ENCODE data around the gene RALGPS1. TPM values are rescaled to one million over a fixed set of nuclear protein-coding genes. Genes with fewer than 3 reads are reported as not detected.

Gene RALGPS1
- total RNA-seq, 2 experiments from 2014 or later, result 14.1 to 14.4 TPM

DNA sequence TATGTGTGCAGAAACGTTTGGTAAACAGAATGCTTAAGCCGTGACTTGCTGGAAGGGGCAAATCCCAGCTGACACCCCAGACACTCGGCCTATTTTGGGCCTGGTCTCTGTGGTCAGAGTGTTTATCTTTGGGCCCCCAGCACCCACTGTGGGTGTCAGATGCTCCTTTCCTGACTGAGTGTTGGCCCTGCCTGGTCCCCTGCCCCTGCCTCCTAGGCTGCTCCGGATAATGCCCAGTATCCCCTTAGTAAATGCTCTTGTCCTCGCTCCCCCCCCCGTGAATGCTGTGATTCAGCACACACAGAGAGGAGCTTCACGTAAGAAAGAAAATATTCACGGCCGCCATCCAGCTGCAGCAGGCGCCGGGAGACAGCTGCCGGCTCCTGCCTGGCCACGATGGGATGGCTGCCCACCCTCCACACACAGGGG is 219.2 kb downstream of the RALGPS1 start:
- H3K4me2 ChIP-seq (ENCODE audit: low read length), result no peak overlapping the region
- ChIA-PET CTCF (ENCODE audit: unreplicated experiment) (no interaction called here), POLR2A (interaction anchor here (0.6 kb wide), 1 partner anchor 225 kb away, joined by 3 read pairs; no protein-coding TSS in a partner anchor)
- no peaks in the 10 kb centered on the region for H4K20me1 ChIP-seq (ENCODE audit: insufficient read depth, low read length)
- no peak overlapping the region for H2AFZ ChIP-seq (ENCODE audit: low read length)
- H3K4me3 ChIP-seq (ENCODE audit: low read depth, low read length, poor library complexity, severe bottlenecking), result no peak overlapping the region
- no peaks in the 10 kb centered on the region for H3K9me3 ChIP-seq (ENCODE audit: low read length)
- BruUV-seq (replicated peaks), result no TSS peak
- H3K27ac ChIP-seq (ENCODE audit: low read depth, low read length, poor library complexity, severe bottlenecking), result no peak overlapping the region
- DNase-seq (ENCODE audit: low spot score), result no peak
- H3K9me2 ChIP-seq (ENCODE audit: insufficient read depth, low read length), result no peaks in the 10 kb centered on the region
- no peaks in the 10 kb centered on the region for H3K36me3 ChIP-seq (ENCODE audit: insufficient read depth, low read length)
- H3K79me2 ChIP-seq (ENCODE audit: insufficient read depth, low read depth, low read length), result no peaks in the 10 kb centered on the region
- intact Hi-C loops (cut with micrococcal nuclease; ENCODE audit: unreplicated experiment), result no loop called here
- H3K4me1 ChIP-seq (ENCODE audit: insufficient read depth, low read length, poor library complexity, severe bottlenecking), result no peaks in the 10 kb centered on the region
- TF ChIP-seq, protein P1, sequence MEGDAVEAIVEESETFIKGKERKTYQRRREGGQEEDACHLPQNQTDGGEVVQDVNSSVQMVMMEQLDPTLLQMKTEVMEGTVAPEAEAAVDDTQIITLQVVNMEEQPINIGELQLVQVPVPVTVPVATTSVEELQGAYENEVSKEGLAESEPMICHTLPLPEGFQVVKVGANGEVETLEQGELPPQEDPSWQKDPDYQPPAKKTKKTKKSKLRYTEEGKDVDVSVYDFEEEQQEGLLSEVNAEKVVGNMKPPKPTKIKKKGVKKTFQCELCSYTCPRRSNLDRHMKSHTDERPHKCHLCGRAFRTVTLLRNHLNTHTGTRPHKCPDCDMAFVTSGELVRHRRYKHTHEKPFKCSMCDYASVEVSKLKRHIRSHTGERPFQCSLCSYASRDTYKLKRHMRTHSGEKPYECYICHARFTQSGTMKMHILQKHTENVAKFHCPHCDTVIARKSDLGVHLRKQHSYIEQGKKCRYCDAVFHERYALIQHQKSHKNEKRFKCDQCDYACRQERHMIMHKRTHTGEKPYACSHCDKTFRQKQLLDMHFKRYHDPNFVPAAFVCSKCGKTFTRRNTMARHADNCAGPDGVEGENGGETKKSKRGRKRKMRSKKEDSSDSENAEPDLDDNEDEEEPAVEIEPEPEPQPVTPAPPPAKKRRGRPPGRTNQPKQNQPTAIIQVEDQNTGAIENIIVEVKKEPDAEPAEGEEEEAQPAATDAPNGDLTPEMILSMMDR (conservative IDR thresholded peaks at IDR 0.05; ENCODE audit: low read length), result no peak
- no peak for TF ChIP-seq EZH2phosphoT487 (IDR thresholded peaks at IDR 0.05; ENCODE audit: borderline replicate concordance, low read depth, low read length)

DNA sequence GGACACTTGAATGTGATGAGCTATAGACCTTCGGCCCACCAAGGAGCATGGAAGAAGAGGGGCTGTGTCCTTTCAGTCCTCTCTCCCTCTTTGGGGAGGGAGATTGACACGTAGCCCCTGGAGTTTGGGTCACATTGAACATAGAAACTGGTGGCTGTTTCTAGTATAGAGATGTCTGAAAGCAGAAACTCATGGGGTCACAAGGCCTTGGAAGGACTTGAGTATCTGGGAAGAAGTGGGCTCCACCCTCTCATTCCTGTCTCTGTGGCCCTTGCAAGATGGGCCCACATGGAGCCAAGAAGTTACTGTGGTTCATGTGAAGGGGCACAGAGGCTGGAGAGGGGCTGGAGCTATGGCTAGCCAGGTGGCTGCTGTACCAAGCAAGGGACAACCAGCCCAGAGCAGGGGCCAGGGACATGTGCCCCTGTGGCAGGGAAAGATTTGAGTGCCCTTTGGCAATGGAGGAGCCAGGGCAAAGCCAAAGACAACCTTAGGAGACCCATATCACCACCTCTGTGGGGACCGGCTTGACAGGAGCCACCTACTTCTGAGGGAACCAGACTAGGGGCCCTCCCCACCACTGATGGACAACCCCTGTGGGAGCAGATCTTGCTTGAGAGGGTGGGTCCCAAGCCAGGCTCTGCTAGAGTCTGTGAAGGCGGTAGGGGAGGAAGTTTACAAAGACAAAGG is 220.6 kb downstream of the RALGPS1 start:
- no peak for TF ChIP-seq EZH2phosphoT487 (IDR thresholded peaks at IDR 0.05; ENCODE audit: borderline replicate concordance, low read depth, low read length)
- TF ChIP-seq, protein P1 (conservative IDR thresholded peaks at IDR 0.05; ENCODE audit: low read length), result no peak
- intact Hi-C loops (cut with micrococcal nuclease; ENCODE audit: unreplicated experiment), result no loop called here
- Histone ChIP-seq H2AFZ (ENCODE audit: low read length) (no peak overlapping the region), H3K9me2 (ENCODE audit: insufficient read depth, low read length) (no peaks in the 10 kb centered on the region), H3K79me2 (ENCODE audit: insufficient read depth, low read depth, low read length) (no peaks in the 10 kb centered on the region), H4K20me1 (ENCODE audit: insufficient read depth, low read length) (no peaks in the 10 kb centered on the region), H3K4me1 (ENCODE audit: insufficient read depth, low read length, poor library complexity, severe bottlenecking) (no peaks in the 10 kb centered on the region), H3K27ac (ENCODE audit: low read depth, low read length, poor library complexity, severe bottlenecking) (no peak overlapping the region), H3K4me3 (ENCODE audit: low read depth, low read length, poor library complexity, severe bottlenecking) (no peak overlapping the region), H3K9me3 (ENCODE audit: low read length) (no peaks in the 10 kb centered on the region), H3K36me3 (ENCODE audit: insufficient read depth, low read length) (no peaks in the 10 kb centered on the region), H3K4me2 (ENCODE audit: low read length) (no peak overlapping the region)
- POLR2A ChIA-PET, result no interaction called here
- BruUV-seq (replicated peaks), result no TSS peak
- no peak for DNase-seq (ENCODE audit: low spot score)
- CTCF ChIA-PET (ENCODE audit: unreplicated experiment), result no interaction called here

DNA sequence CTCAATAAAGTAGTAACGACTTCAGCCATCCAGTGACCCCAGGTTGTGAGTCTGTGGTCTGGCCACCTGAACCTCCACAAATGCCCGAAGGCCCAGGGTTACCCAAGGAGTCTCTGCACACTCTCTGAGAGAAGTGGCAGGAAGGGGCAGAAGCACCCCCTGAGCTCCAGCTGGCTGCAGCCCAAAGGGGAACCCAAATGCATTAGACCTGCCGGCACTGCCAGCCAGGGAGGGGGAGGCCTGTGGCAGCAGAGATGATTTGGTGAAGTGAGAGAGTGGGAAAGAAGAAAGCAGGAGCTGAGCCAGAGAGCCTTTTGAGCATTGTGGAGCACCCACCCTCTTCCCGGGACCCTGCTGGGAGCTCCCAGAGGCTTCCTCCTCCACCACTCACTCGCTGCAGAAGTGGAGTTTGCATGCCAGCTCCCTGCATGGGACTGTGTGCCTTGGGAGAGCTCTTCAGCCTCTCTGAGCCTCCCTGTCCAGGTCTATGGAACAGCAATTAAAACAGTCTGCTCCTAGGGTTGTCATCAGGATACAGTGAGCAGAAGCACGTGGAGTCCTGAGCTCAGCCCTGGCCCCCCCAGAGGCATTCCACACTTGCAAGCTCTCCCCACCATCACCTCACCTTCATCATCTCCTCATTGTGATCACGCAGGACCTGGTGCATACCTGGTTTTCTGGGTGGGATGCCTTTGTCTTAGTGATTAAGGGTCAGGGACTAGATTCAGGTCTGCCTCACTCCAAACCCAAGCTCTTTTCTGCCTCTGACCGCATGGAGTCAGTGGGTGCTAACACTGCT is 221.7 kb downstream of the RALGPS1 start:
- Histone ChIP-seq H3K4me1 (ENCODE audit: insufficient read depth, low read length, poor library complexity, severe bottlenecking) (no peaks in the 10 kb centered on the region), H4K20me1 (ENCODE audit: insufficient read depth, low read length) (no peaks in the 10 kb centered on the region), H3K79me2 (ENCODE audit: insufficient read depth, low read depth, low read length) (no peaks in the 10 kb centered on the region), H3K9me3 (ENCODE audit: low read length) (no peaks in the 10 kb centered on the region), H3K27ac (ENCODE audit: low read depth, low read length, poor library complexity, severe bottlenecking) (no peak overlapping the region), H2AFZ (ENCODE audit: low read length) (no peak overlapping the region), H3K9me2 (ENCODE audit: insufficient read depth, low read length) (no peaks in the 10 kb centered on the region), H3K36me3 (ENCODE audit: insufficient read depth, low read length) (no peaks in the 10 kb centered on the region), H3K4me3 (ENCODE audit: low read depth, low read length, poor library complexity, severe bottlenecking) (no peak overlapping the region), H3K4me2 (ENCODE audit: low read length) (no peak overlapping the region)
- ChIA-PET POLR2A (no interaction called here), CTCF (ENCODE audit: unreplicated experiment) (no interaction called here)
- intact Hi-C loops (cut with micrococcal nuclease; ENCODE audit: unreplicated experiment), result no loop called here
- BruUV-seq (replicated peaks), result no TSS peak
- DNase-seq (ENCODE audit: low spot score), result no peak
- TF ChIP-seq EZH2phosphoT487 (IDR thresholded peaks at IDR 0.05; ENCODE audit: borderline replicate concordance, low read depth, low read length), result no peak
- TF ChIP-seq, protein P1 (conservative IDR thresholded peaks at IDR 0.05; ENCODE audit: low read length), result no peak

All from OCI-LY7 (cell line).